Iris pigment epithelial cell (primary cell): ENCODE measurements around the gene CYTH3.

Experiments used
- DNase-seq: peaks from one replicate; pipeline ENCODE4 v3.0.0-alpha.2; 2011; ENCODE audit warnings: low read depth

CYTH3 gene

GRCh38 chr7:6256677-6257535, 15.5 kb downstream of the CYTH3 start:
- DNase-seq: peak; percentile 86

GRCh38 chr7:6256109-6256483, 16.3 kb downstream of the CYTH3 start:
- no peak for DNase-seq

GRCh38 chr7:6254866-6255265, 17.6 kb downstream of the CYTH3 start:
- DNase-seq: peak; percentile 66

GRCh38 chr7:6252748-6253147, 19.7 kb downstream of the CYTH3 start:
- peak; percentile 68 for DNase-seq

GRCh38 chr7:6252341-6252746, 20.1 kb downstream of the CYTH3 start:
- peak; percentile 77 for DNase-seq

GRCh38 chr7:6251653-6252052, 20.8 kb downstream of the CYTH3 start:
- DNase-seq: peak; percentile 57

GRCh38 chr7:6250364-6250833, 22.0 kb downstream of the CYTH3 start:
- no peak for DNase-seq

GRCh38 chr7:6249043-6249442, 23.4 kb downstream of the CYTH3 start:
- no peak for DNase-seq

GRCh38 chr7:6248581-6248980, 23.8 kb downstream of the CYTH3 start:
- DNase-seq: peak; percentile 88

- peak; percentile 71 for DNase-seq
Observed at GRCh38 chr7:6246251-6246917, 26.0 kb downstream of the CYTH3 start.

- DNase-seq: no peak
Observed at GRCh38 chr7:6244021-6244420, 28.4 kb downstream of the CYTH3 start.

GRCh38 chr7:6243168-6243567, 29.3 kb downstream of the CYTH3 start:
- no peak for DNase-seq

GRCh38 chr7:6242561-6242960, 29.9 kb downstream of the CYTH3 start:
- peak; percentile 52 for DNase-seq

GRCh38 chr7:6241607-6241973, 30.8 kb downstream of the CYTH3 start:
- DNase-seq: no peak

- no peak for DNase-seq
Observed at GRCh38 chr7:6238309-6238925, 34.0 kb downstream of the CYTH3 start.

GRCh38 chr7:6237730-6238129, 34.7 kb downstream of the CYTH3 start:
- no peak for DNase-seq

GRCh38 chr7:6237011-6237410, 35.4 kb downstream of the CYTH3 start:
- no peak for DNase-seq

GRCh38 chr7:6235029-6235871, 37.2 kb downstream of the CYTH3 start:
- DNase-seq: no peak

- no peak for DNase-seq
Observed at GRCh38 chr7:6234384-6234783, 38.0 kb downstream of the CYTH3 start.

- DNase-seq: no peak
Observed at GRCh38 chr7:6232534-6232933, 39.9 kb downstream of the CYTH3 start.

- no peak for DNase-seq
Observed at GRCh38 chr7:6232116-6232515, 40.3 kb downstream of the CYTH3 start.

GRCh38 chr7:6231184-6231583, 41.2 kb downstream of the CYTH3 start:
- DNase-seq: no peak
